ENCODE data around the gene SMC3. TPM values are rescaled to one million over a fixed set of nuclear protein-coding genes. Genes with fewer than 3 reads are reported as not detected.
"Not testable (repeated sequence)": the region's sequence is repeated elsewhere in the genome, so short reads cannot be mapped to it uniquely, and the experiment has no call there.

SMC3 gene
- total and polyA plus RNA-seq, 5 experiments from 2014 or later, result 53.9 to 77.6 (median 66.7) TPM

- POLR2A ChIA-PET, H3K36me3 Mint-ChIP-seq, H3K27ac Mint-ChIP-seq, H3K9me3 Mint-ChIP-seq, ATAC-seq, DNase-seq, H3K4me3 Mint-ChIP-seq: not testable (repeated sequence)
- peaks cover 13 to 62% (median 37%) of the 10 kb centered on the region in 5 donors for H3K27me3 Mint-ChIP-seq
- peaks cover 8 to 29% (median 23%) of the 10 kb centered on the region in 4 donors for H3K4me1 Mint-ChIP-seq
These were observed 71.6 kb downstream of the SMC3 start for GRCh38 chr10:110639046-110639445.

GRCh38 chr10:110639858-110640257, 72.4 kb downstream of the SMC3 start:
- H3K4me3 Mint-ChIP-seq, POLR2A ChIA-PET, ATAC-seq, DNase-seq, H3K9me3 Mint-ChIP-seq, H3K36me3 Mint-ChIP-seq: not testable (repeated sequence)
- H3K4me1 Mint-ChIP-seq, result peaks cover 10 to 32% (median 25%) of the 10 kb centered on the region in 4 donors
- peak overlapping the region in 1 of 10 donors; percentile 47 for H3K27ac Mint-ChIP-seq
- H3K27me3 Mint-ChIP-seq, result peaks cover 17 to 67% (median 42%) of the 10 kb centered on the region in 5 donors

GRCh38 chr10:110641256-110641655, 73.8 kb downstream of the SMC3 start:
- H3K4me3 Mint-ChIP-seq, result peak overlapping the region in 3 of 10 donors; percentile 7 to 34 (median 32)
- peaks cover 26 to 78% (median 48%) of the 10 kb centered on the region in 5 donors for H3K27me3 Mint-ChIP-seq
- DNase-seq (peak in 2 of 10 donors; percentile 12 to 18), ATAC-seq (peak in 1 of 2 donors; percentile 70)
- no peaks in the 10 kb centered on the region for H3K9me3 Mint-ChIP-seq
- H3K36me3 Mint-ChIP-seq, result no peaks in the 10 kb centered on the region
- peak overlapping the region in 1 of 10 donors; percentile 19 for H3K27ac Mint-ChIP-seq
- H3K4me1 Mint-ChIP-seq, result peaks cover 10 to 35% (median 26%) of the 10 kb centered on the region in 4 donors
- POLR2A ChIA-PET, result no interaction called here

GRCh38 chr10:110642204-110643034, 74.9 kb downstream of the SMC3 start:
- peak overlapping the region in 1 of 10 donors; percentile 77 for H3K27ac Mint-ChIP-seq
- peaks cover 32 to 78% (median 54%) of the 10 kb centered on the region in 5 donors for H3K27me3 Mint-ChIP-seq
- peaks cover 10 to 35% (median 26%) of the 10 kb centered on the region in 4 donors for H3K4me1 Mint-ChIP-seq
- POLR2A ChIA-PET, result no interaction called here
- no peaks in the 10 kb centered on the region for H3K9me3 Mint-ChIP-seq
- ATAC-seq (no peak), DNase-seq (no peak)
- no peaks in the 10 kb centered on the region for H3K36me3 Mint-ChIP-seq
- H3K4me3 Mint-ChIP-seq, result peak overlapping the region; percentile 59 to 86 (median 78)

GRCh38 chr10:110643035-110643652, 75.6 kb downstream of the SMC3 start:
- Mint-ChIP-seq H3K36me3 (no peaks in the 10 kb centered on the region), H3K27ac (no peak overlapping the region), H3K4me1 (peaks cover 10 to 35% (median 26%) of the 10 kb centered on the region in 4 donors), H3K27me3 (peaks cover 26 to 74% (median 50%) of the 10 kb centered on the region in 5 donors), H3K9me3 (no peaks in the 10 kb centered on the region), H3K4me3 (peak overlapping the region; percentile 59 to 86 (median 84))
- ATAC-seq (peak in 1 of 2 donors; percentile 37), DNase-seq (no peak)
- POLR2A ChIA-PET, result interaction anchor here (1.2 kb wide), 1 partner anchor 12 kb away, joined by 3 read pairs; no protein-coding TSS in a partner anchor

- Mint-ChIP-seq H3K27me3 (peaks cover 33 to 78% (median 50%) of the 10 kb centered on the region in 5 donors), H3K4me1 (peaks cover 12 to 35% (median 26%) of the 10 kb centered on the region in 4 donors), H3K27ac (no peak within 1 kb of the TSS), H3K4me3 (peak within 1 kb of the TSS; percentile 62 to 86 (median 84)), H3K36me3 (no peaks in the 10 kb centered on the region), H3K9me3 (no peaks in the 10 kb centered on the region)
- POLR2A ChIA-PET, result interaction anchor here (1.2 kb wide), 1 partner anchor 11 kb away, joined by 3 read pairs; no protein-coding TSS in a partner anchor
- peak; percentile 65 to 80 for ATAC-seq
- peak in 3 of 10 donors; percentile 16 to 24 (median 20) for DNase-seq
These were observed 76.4 kb downstream of the SMC3 start, which contains the start of gene RBM20 for GRCh38 chr10:110643653-110644597. Gene RBM20, plus strand, starts transcription at chr10:110644336. Its CDS starts 119 bp downstream, at chr10:110644455.

GRCh38 chr10:110644598-110645462, 77.3 kb downstream of the SMC3 start:
- no peak overlapping the region for H3K27ac Mint-ChIP-seq
- ATAC-seq (no peak), DNase-seq (no peak)
- no peaks in the 10 kb centered on the region for H3K36me3 Mint-ChIP-seq
- H3K27me3 Mint-ChIP-seq, result peaks cover 39 to 82% (median 48%) of the 10 kb centered on the region in 5 donors
- POLR2A ChIA-PET, result interaction anchor here (1.2 kb wide), 1 partner anchor 10 kb away, joined by 3 read pairs; no protein-coding TSS in a partner anchor
- no peaks in the 10 kb centered on the region for H3K9me3 Mint-ChIP-seq
- peak overlapping the region; percentile 51 to 79 (median 68) for H3K4me3 Mint-ChIP-seq
- peaks cover 12 to 40% (median 26%) of the 10 kb centered on the region in 4 donors for H3K4me1 Mint-ChIP-seq

- no peaks in the 10 kb centered on the region for H3K9me3 Mint-ChIP-seq
- H3K27ac Mint-ChIP-seq, result no peak overlapping the region
- POLR2A ChIA-PET, result no interaction called here
- H3K4me3 Mint-ChIP-seq, result no peak overlapping the region
- H3K4me1 Mint-ChIP-seq, result peaks cover 9 to 43% (median 16%) of the 10 kb centered on the region in 4 donors
- DNase-seq (no peak), ATAC-seq (no peak)
- H3K27me3 Mint-ChIP-seq, result peaks cover 39 to 78% (median 48%) of the 10 kb centered on the region in 5 donors
- no peaks in the 10 kb centered on the region for H3K36me3 Mint-ChIP-seq
These were observed 79.1 kb downstream of the SMC3 start for GRCh38 chr10:110646417-110647135.

GRCh38 chr10:110647136-110647430, 79.6 kb downstream of the SMC3 start:
- Mint-ChIP-seq H3K36me3 (no peaks in the 10 kb centered on the region), H3K4me3 (no peak overlapping the region), H3K9me3 (no peaks in the 10 kb centered on the region), H3K27me3 (peaks cover 37 to 73% (median 46%) of the 10 kb centered on the region in 5 donors), H3K4me1 (peaks cover 9 to 43% (median 14%) of the 10 kb centered on the region in 4 donors), H3K27ac (no peak overlapping the region)
- POLR2A ChIA-PET, result no interaction called here
- DNase-seq (no peak), ATAC-seq (no peak)

GRCh38 chr10:110648692-110649346, 81.3 kb downstream of the SMC3 start:
- H3K27ac Mint-ChIP-seq, result no peak overlapping the region
- no peak for ATAC-seq
- H3K36me3 Mint-ChIP-seq, result no peaks in the 10 kb centered on the region
- peaks cover 29 to 71% (median 37%) of the 10 kb centered on the region in 5 donors for H3K27me3 Mint-ChIP-seq
- H3K4me1 Mint-ChIP-seq, result peaks cover 0 to 32% (median 6%) of the 10 kb centered on the region in 4 donors
- no peaks in the 10 kb centered on the region for H3K9me3 Mint-ChIP-seq
- DNase-seq, result no peak
- POLR2A ChIA-PET, result no interaction called here
- no peak overlapping the region for H3K4me3 Mint-ChIP-seq
